Measurements from ENCODE around the gene ARHGAP26.

DNA sequence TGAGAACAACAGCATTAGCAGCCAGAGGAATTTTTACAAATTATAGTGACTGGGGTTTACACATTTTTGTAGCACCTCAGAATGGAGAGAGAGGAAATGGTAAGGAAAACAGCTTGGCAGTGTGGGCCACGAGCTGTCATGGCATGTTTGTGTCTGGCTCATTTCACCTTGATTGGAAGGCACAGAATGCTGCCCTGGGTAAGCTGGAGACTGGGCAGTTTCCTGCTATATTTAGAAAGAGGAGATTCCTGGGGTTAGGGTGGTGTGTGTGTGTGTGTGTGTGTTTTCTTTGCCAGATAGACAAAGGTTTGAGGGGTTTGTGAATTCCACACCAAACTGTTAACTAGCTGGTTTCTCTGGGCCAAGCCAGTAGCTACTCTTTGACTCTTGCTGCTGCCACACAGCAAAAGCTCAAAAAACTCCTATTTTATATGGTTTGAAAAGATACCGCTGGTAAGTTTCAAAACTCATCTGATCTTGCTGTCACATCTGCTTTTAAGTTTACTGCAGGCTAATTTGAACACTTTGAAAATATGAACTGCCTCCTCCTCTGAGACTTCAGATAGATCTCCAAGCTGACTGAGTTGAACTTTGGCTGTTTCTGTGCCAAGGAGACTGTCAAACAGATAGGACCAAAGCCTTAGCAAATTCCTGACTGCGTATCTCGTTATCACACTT, 9.1 kb downstream of the ARHGAP26 start:
- TF ChIP-seq, protein P1, sequence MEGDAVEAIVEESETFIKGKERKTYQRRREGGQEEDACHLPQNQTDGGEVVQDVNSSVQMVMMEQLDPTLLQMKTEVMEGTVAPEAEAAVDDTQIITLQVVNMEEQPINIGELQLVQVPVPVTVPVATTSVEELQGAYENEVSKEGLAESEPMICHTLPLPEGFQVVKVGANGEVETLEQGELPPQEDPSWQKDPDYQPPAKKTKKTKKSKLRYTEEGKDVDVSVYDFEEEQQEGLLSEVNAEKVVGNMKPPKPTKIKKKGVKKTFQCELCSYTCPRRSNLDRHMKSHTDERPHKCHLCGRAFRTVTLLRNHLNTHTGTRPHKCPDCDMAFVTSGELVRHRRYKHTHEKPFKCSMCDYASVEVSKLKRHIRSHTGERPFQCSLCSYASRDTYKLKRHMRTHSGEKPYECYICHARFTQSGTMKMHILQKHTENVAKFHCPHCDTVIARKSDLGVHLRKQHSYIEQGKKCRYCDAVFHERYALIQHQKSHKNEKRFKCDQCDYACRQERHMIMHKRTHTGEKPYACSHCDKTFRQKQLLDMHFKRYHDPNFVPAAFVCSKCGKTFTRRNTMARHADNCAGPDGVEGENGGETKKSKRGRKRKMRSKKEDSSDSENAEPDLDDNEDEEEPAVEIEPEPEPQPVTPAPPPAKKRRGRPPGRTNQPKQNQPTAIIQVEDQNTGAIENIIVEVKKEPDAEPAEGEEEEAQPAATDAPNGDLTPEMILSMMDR (conservative IDR thresholded peaks at IDR 0.05; ENCODE audit: low read depth, low read length) = no peak
- TF ChIP-seq BHLHE40 (IDR thresholded peaks at IDR 0.05; ENCODE audit: low read depth, low read length) = no peak
